ENCODE measurements around the gene NADK2. TPM values are rescaled to one million over a fixed set of nuclear protein-coding genes. Genes with fewer than 3 reads are reported as not detected.

NADK2 gene
- total and polyA plus RNA-seq, 10 of the 15 experiments (the other 5 are each of a cell fraction or from before 2014, with no cell fraction given): 2.4 to 9.0 (median 6.3) TPM

GRCh38 chr5:36217567-36217966, 24.2 kb downstream of the NADK2 start:
- H3K9me3 ChIP-seq (replicated peaks; ENCODE audit: control insufficient read depth, insufficient read depth, low read length): no peaks in the 10 kb centered on the region
- no peaks in the 10 kb centered on the region for H3K27me3 ChIP-seq (replicated peaks in 1 of 2; ENCODE audit: control insufficient read depth in 2 of 2, insufficient read depth in 2 of 2, low read length in 1 of 2)
- no peaks in the 10 kb centered on the region for H3K4me1 ChIP-seq (ENCODE audit: control insufficient read depth, insufficient read depth, low read length)
- ChIA-PET POLR2A (no interaction called here), CTCF (interaction anchor here (0.6 to 3.1 kb wide), 11 partner anchors 13 to 978 kb away, joined by 3 to 12 read pairs (median 3); partner anchors contain the start of gene NADK2), RAD21 (ENCODE audit: unreplicated experiment) (interaction anchor here (1.2 kb wide), 2 partner anchors 24 to 25 kb away, joined by 3 to 4 read pairs; partner anchors contain the start of gene NADK2), SMC1A (ENCODE audit: uncharacterized antibody, unreplicated experiment) (interaction anchor here (1.1 to 3.4 kb wide), 5 partner anchors 10 to 47 kb away, joined by 3 to 9 read pairs (median 3); no protein-coding TSS in a partner anchor)
- no peak overlapping the region for H2AFZ ChIP-seq (ENCODE audit: control insufficient read depth, low read depth, low read length)
- H3K4me2 ChIP-seq (ENCODE audit: control insufficient read depth, insufficient read depth): no peak overlapping the region
- WGBS (ENCODE audit: insufficient coverage, insufficient replicate concordance, low lambda C conversion rate, missing lambda C conversion rate): 92% methylated on average over 1 of the region's 1 CpG
- intact Hi-C loops (cut with micrococcal nuclease; ENCODE audit: unreplicated experiment): no loop called here
- H3K4me3 ChIP-seq: no peak overlapping the region
- ATAC-seq (no peak), FAIRE-seq (no peak), DNase-seq (ENCODE audit: low read depth, low spot score) (no peak)
- H4K20me1 ChIP-seq (ENCODE audit: control insufficient read depth, insufficient read depth): no peaks in the 10 kb centered on the region
- TF ChIP-seq TCF3 (IDR thresholded peaks at IDR 0.05; ENCODE audit: borderline replicate concordance, insufficient read depth, low read depth, low read length): no peak
- TF ChIP-seq SMAD5 (IDR thresholded peaks at IDR 0.05; ENCODE audit: low read depth): no peak
- no peak for TF ChIP-seq GATAD2B (conservative IDR thresholded peaks at IDR 0.05; ENCODE audit: low read depth)
- TF ChIP-seq BRCA1 (IDR thresholded peaks at IDR 0.05; ENCODE audit: low read depth, low read length): no peak
- no peak for TF ChIP-seq IKZF1 (conservative IDR thresholded peaks at IDR 0.05)
- TF ChIP-seq MTA2 (IDR thresholded peaks at IDR 0.05; ENCODE audit: low read depth): no peak
- no peak for TF ChIP-seq RELB (IDR thresholded peaks at IDR 0.05; ENCODE audit: low read depth)
- no peak for TF ChIP-seq RFX5 (IDR thresholded peaks at IDR 0.05; ENCODE audit: low read depth, low read length)
- no peak for TF ChIP-seq CBFB (IDR thresholded peaks at IDR 0.05; ENCODE audit: low read depth)
- no peak for TF ChIP-seq SREBF2 (IDR thresholded peaks at IDR 0.05; ENCODE audit: low read length)
- TF ChIP-seq CEBPZ (IDR thresholded peaks at IDR 0.05; ENCODE audit: low read depth, low read length): no peak
- TF ChIP-seq RCOR1 (conservative IDR thresholded peaks at IDR 0.05; ENCODE audit: low read depth, low read length): no peak
- TF ChIP-seq CREB1 (IDR thresholded peaks at IDR 0.05; ENCODE audit: low read depth): no peak
- no peak for TF ChIP-seq ESRRA (IDR thresholded peaks at IDR 0.05; ENCODE audit: low read length)
- TF ChIP-seq, protein P1, sequence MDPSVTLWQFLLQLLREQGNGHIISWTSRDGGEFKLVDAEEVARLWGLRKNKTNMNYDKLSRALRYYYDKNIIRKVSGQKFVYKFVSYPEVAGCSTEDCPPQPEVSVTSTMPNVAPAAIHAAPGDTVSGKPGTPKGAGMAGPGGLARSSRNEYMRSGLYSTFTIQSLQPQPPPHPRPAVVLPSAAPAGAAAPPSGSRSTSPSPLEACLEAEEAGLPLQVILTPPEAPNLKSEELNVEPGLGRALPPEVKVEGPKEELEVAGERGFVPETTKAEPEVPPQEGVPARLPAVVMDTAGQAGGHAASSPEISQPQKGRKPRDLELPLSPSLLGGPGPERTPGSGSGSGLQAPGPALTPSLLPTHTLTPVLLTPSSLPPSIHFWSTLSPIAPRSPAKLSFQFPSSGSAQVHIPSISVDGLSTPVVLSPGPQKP (IDR thresholded peaks at IDR 0.05; ENCODE audit: low read depth, low read length): no peak
- TF ChIP-seq, protein P2, sequence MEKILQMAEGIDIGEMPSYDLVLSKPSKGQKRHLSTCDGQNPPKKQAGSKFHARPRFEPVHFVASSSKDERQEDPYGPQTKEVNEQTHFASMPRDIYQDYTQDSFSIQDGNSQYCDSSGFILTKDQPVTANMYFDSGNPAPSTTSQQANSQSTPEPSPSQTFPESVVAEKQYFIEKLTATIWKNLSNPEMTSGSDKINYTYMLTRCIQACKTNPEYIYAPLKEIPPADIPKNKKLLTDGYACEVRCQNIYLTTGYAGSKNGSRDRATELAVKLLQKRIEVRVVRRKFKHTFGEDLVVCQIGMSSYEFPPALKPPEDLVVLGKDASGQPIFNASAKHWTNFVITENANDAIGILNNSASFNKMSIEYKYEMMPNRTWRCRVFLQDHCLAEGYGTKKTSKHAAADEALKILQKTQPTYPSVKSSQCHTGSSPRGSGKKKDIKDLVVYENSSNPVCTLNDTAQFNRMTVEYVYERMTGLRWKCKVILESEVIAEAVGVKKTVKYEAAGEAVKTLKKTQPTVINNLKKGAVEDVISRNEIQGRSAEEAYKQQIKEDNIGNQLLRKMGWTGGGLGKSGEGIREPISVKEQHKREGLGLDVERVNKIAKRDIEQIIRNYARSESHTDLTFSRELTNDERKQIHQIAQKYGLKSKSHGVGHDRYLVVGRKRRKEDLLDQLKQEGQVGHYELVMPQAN (conservative IDR thresholded peaks at IDR 0.05): no peak
- H3K36me3 ChIP-seq (ENCODE audit: control insufficient read depth in 2 of 2, insufficient read depth in 2 of 2, low read length in 1 of 2): no peaks in the 10 kb centered on the region; a peak in 1 of 4 replicates
- in situ Hi-C loops (cut with MboI): no loop called here
- no peaks in the 10 kb centered on the region for H3K79me2 ChIP-seq (ENCODE audit: control insufficient read depth, insufficient read depth, low read length)
- no peak overlapping the region for H3K27ac ChIP-seq (ENCODE audit: control insufficient read depth, insufficient read depth)
- H3K9ac ChIP-seq (ENCODE audit: control insufficient read depth, insufficient read depth, low read length): no peak overlapping the region
- no TSS peak for BruUV-seq (replicated peaks)
